ENCODE data around the gene COX7B2.

The COX7B2 gene, protein sequence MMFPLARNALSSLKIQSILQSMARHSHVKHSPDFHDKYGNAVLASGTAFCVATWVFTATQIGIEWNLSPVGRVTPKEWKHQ

DNA sequence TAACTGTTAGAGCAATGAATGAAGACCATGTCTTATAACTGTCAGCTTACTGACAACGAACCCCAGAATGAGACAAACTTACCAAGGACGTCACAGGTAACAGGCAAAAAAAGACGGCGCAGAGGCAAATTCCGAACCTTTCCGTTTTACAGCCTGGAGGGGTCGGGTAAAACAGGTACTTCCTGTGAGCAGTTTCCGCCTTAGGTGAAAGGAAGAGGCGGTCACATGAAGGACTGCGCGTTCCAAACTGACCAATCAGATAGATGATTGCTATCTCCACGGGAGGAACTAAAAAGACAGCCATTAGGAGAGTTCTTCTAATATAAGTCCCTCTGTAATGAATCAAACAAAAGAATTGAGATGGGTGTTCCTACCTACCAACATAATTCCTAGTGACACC, at the start of gene COX7B2:
COX7B2 (minus strand) TSS at position 168 of the 400 bp plus-strand sequence. CDS start 174,053 bp downstream, outside the sequence.
- Mint-ChIP-seq H3K36me3 (no peaks in the 10 kb centered on the region), H3K4me3 (no peak within 1 kb of the TSS), H3K4me1 (no peaks in the 10 kb centered on the region), H3K9me3 (peaks cover 2% of the 10 kb centered on the region), H3K27ac (no peak within 1 kb of the TSS)
- ATAC-seq = no peak
- no peak for DNase-seq (ENCODE audit: low spot score in 2 of 2)

DNA sequence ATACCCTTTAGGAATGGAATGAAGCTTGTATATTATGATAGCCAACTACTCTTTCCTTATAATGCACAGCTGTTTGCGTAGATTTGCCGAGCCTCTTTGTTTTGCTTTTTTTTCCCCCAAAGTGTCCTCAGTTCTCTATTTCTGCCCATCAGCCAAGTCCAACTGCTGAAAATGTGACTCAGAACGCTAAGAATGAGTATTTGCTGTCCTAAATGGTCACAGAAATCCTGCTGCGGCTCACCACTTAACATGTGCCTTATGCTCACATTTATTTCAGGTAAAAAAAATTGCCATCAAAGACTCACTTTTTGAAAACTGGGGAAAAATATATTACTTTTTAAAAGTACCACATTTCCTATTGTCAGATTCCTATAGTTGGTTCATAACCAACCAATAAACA, 47.4 kb upstream of the COX7B2 start:
- Mint-ChIP-seq H3K4me3 (no peak overlapping the region), H3K9me3 (peaks cover under 1% of the 10 kb centered on the region), H3K4me1 (no peaks in the 10 kb centered on the region), H3K36me3 (no peaks in the 10 kb centered on the region), H3K27ac (no peak overlapping the region)
- DNase-seq (ENCODE audit: low spot score in 2 of 2) (no peak), ATAC-seq (no peak)

DNA sequence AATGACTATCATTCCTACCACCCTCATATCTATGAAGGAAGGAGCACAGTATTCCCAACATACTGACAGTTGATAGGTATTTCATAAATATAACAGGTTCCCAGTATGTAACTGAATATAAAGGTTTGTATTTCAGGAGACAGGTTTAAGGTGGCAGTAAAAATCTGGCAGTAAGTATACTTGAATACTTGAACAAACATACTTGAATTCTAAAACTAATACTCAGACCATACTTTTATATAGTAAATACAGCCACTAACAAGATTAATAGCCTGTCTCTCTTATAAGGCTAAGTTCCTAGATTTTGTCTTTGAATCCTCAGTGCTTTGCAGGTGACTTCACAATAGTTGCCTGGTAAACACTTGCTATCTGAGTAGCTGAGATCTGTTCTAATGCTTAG, 46.6 kb upstream of the COX7B2 start:
- Mint-ChIP-seq H3K36me3 (no peaks in the 10 kb centered on the region), H3K9me3 (no peaks in the 10 kb centered on the region), H3K4me3 (no peak overlapping the region), H3K27ac (no peak overlapping the region), H3K4me1 (no peaks in the 10 kb centered on the region)
- no peak for DNase-seq (ENCODE audit: low spot score in 2 of 2)
- no peak for ATAC-seq

DNA sequence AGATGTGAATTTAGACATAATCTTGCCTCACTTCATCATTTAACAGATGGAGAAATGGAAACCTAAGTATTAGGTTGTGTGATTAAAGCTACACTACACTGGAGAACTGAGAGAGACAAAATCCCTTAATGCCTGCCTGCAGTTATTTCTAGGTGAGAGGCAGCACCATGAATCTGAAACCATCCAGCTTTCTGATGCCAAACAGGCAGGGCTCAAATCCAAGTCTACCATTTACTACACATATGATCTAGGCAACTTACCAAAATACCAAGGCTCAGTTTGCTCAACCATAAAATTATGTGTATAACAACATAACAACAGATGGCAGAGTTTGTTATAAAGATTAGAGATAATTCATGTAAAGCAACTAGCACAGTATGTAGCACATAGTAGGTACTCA, 45.6 kb upstream of the COX7B2 start:
- H3K4me3 Mint-ChIP-seq = no peak overlapping the region
- no peaks in the 10 kb centered on the region for H3K9me3 Mint-ChIP-seq
- H3K27ac Mint-ChIP-seq = no peak overlapping the region
- no peaks in the 10 kb centered on the region for H3K36me3 Mint-ChIP-seq
- DNase-seq (ENCODE audit: low spot score in 2 of 2) (no peak), ATAC-seq (no peak)
- H3K4me1 Mint-ChIP-seq = no peaks in the 10 kb centered on the region

DNA sequence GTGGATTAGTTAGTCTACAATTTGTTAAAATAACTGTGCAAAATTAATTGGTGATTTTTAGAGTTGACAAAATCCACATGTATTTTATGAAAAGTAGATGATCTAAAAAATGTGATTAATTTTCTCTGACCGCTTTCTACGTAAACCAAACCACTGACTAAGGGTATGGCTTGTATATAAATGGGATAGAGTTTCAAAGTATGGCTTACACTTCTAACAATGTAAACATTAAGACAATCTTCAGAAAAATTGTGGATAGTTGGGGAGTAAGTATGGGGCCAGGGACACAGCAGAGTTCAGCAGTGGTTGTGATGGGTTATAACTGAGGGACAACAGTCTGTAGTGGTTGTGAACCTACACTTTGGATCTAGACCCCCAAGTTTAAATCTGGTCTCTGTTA, 44.5 kb upstream of the COX7B2 start:
- no peak for ATAC-seq
- no peaks in the 10 kb centered on the region for H3K36me3 Mint-ChIP-seq

DNA sequence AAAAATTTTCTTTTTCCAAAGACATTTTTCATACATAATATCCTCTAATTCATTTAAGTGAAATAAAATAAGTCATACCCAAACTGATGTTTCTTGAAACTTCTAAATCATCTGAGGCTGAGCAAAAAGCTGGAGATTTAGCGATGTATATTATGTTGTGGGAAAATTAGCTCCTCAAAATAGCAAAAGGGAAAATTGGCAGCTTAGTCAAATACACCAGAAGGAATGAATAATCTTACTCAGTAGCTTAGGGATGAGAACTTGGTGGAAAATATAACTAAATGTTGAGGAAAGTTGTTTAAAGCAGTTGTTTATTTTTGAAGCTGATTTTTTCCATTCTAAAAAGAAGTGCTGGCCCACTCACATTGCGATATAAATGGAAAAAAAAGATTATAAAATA, 43.4 kb upstream of the COX7B2 start:
- Mint-ChIP-seq H3K36me3 (no peaks in the 10 kb centered on the region), H3K27ac (no peak overlapping the region), H3K4me3 (no peak overlapping the region), H3K9me3 (no peaks in the 10 kb centered on the region), H3K4me1 (no peaks in the 10 kb centered on the region)
- ATAC-seq (no peak), DNase-seq (ENCODE audit: low spot score in 2 of 2) (no peak)

More for the DNA sequence above, 44.5 kb upstream of the COX7B2 start:
- Mint-ChIP-seq H3K9me3 (no peaks in the 10 kb centered on the region), H3K27ac (no peak overlapping the region), H3K4me1 (no peaks in the 10 kb centered on the region), H3K4me3 (no peak overlapping the region)
- no peak for DNase-seq (ENCODE audit: low spot score in 2 of 2)

DNA sequence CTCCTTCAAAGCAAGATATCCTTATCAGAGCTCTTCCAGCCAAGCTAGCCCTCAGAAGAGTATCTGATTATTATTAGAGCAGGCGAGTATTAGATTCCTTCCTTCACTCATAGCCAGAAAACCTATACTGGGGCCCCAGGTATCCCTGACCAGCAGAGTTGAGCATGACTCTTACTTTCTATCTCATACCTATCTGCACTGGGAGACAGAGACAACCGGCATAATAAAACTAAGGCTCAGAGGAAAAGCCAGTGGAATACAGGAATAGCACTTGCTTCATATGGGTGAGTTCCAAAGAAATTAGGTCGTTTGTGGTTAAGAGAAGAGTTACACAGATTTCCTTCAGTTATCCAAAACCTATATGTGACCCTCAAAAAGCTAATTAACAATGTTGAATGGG, 41.8 kb upstream of the COX7B2 start:
- no peaks in the 10 kb centered on the region for H3K4me1 Mint-ChIP-seq

DNA sequence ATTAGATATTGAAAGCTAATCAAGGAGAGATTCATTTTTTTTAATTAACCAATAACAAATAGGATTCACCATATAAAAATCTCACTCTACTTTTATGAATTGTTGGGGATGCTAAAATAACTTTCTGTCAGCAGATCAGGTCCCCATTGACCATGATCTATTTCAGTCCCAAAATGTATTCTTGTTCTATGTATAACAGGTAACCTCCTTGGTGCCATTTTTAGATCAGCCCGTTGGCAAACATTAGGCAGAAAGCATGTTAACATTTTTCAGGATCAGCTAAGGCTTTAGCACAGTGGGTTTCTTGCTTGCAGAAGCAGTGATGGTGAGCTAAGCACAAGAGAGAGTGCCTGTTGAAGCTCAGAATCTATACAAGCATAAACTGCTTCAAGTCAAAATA, 40.8 kb upstream of the COX7B2 start:
- DNase-seq (ENCODE audit: low spot score in 2 of 2) = no peak
- ATAC-seq = no peak
- H3K9me3 Mint-ChIP-seq = no peaks in the 10 kb centered on the region
- H3K4me1 Mint-ChIP-seq = no peaks in the 10 kb centered on the region
- no peak overlapping the region for H3K4me3 Mint-ChIP-seq
- H3K27ac Mint-ChIP-seq = no peak overlapping the region
- H3K36me3 Mint-ChIP-seq = no peaks in the 10 kb centered on the region

More for the DNA sequence above, 41.8 kb upstream of the COX7B2 start:
- DNase-seq (ENCODE audit: low spot score in 2 of 2) (no peak), ATAC-seq (no peak)
- no peak overlapping the region for H3K27ac Mint-ChIP-seq
- no peaks in the 10 kb centered on the region for H3K9me3 Mint-ChIP-seq
- H3K4me3 Mint-ChIP-seq = no peak overlapping the region
- no peaks in the 10 kb centered on the region for H3K36me3 Mint-ChIP-seq

DNA sequence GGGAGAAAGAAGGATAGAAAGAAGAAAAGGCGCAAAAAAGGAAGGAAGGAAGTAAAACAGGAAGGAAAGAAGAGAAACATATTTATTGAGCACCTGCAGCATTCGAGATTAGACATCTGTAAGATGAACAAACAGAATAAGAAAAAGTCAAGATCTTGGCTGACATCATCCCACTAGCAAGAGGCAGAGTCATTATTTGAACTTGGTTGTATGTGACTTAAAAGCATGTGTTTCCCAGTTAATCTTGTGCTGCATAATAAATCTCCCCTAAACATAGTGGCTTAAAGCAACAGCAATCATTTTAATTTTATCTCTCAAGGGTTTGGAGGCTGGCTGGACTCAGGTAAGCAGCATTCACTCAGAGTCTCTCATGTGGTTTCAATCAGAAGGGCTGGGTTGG, 38.5 kb upstream of the COX7B2 start:
- H3K36me3 Mint-ChIP-seq = no peaks in the 10 kb centered on the region
- ATAC-seq (no peak), DNase-seq (ENCODE audit: low spot score in 2 of 2) (no peak)
- no peaks in the 10 kb centered on the region for H3K4me1 Mint-ChIP-seq
- no peak overlapping the region for H3K4me3 Mint-ChIP-seq
- H3K9me3 Mint-ChIP-seq = no peaks in the 10 kb centered on the region
- H3K27ac Mint-ChIP-seq = no peak overlapping the region

DNA sequence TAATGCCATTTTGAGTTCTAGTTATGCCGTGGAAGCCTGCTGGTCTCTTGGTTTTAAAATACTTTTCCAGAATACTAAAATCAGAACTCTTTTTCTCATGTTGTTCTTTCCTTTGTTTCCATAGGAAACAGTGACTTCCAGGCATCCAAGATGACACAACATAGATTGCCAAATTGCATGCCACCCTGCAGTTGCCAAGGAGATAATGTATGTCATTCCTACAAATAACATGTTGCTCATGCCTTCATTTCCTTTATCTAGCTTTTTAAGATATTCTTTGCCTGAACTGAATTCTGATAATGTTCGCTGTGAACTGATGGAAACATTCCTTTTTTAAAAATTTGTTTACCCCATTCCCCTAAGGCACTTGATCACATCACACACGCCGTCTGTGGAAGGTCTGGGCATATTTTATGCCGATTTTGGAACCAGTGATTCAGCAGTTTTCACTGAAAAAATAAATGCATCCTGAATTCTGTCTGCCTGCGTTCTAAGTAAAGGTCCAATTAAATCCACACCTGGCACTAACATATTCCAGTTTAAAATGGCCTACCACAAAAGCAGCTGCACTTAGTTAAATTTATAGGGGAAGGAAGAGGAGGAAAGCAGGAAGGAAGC, 38.0 kb upstream of the COX7B2 start:
- ATAC-seq (no peak), DNase-seq (ENCODE audit: low spot score in 2 of 2) (no peak)
- H3K27ac Mint-ChIP-seq = no peak overlapping the region
- H3K4me3 Mint-ChIP-seq = no peak overlapping the region
- H3K4me1 Mint-ChIP-seq = no peaks in the 10 kb centered on the region
- H3K36me3 Mint-ChIP-seq = no peaks in the 10 kb centered on the region
- no peaks in the 10 kb centered on the region for H3K9me3 Mint-ChIP-seq

DNA sequence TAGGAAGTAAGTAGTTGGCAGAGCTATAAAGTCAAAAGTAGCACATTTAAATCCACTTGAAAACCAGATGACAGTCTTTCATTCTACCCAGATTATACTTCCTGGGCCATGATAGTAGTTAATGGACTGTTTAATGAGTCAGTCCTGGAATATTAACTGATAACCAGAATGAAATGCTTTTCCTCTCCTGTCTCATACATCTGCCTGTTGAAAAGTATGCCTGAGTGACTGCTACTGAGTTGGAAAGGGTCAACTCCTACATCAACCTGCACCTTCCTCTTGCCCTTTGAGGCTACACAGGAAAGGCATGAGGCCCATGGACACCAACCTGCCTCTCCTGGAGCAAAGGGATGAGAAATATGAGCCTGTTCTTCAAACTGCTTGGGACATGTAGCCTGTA, 36.0 kb upstream of the COX7B2 start:
- Mint-ChIP-seq H3K4me3 (no peak overlapping the region), H3K27ac (no peak overlapping the region), H3K4me1 (no peaks in the 10 kb centered on the region), H3K9me3 (no peaks in the 10 kb centered on the region), H3K36me3 (no peaks in the 10 kb centered on the region)
- no peak for DNase-seq (ENCODE audit: low spot score in 2 of 2)
- no peak for ATAC-seq

DNA sequence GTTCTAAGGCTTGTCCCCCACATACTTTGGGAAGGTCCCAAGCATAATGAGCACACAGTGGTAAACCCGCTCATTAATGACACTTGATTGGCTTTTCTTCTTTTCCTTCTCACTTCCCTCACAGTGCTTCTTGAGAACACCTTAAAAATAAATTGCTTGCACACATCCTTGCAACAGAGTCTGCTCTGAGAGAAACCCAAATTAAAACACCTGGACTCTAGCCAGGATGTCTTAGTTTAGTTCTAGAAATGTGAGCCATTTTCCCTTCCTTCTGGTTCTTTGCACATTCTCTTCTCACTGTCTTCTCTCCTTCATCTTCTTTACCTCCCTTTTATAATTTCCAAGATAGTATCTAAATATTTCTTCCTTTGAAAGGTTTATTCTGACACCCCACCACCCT, 35.3 kb upstream of the COX7B2 start:
- H3K9me3 Mint-ChIP-seq = no peaks in the 10 kb centered on the region
- H3K27ac Mint-ChIP-seq = no peak overlapping the region
- H3K4me3 Mint-ChIP-seq = no peak overlapping the region
- no peak for ATAC-seq
- no peaks in the 10 kb centered on the region for H3K4me1 Mint-ChIP-seq
- no peak for DNase-seq (ENCODE audit: low spot score in 2 of 2)
- H3K36me3 Mint-ChIP-seq = no peaks in the 10 kb centered on the region

DNA sequence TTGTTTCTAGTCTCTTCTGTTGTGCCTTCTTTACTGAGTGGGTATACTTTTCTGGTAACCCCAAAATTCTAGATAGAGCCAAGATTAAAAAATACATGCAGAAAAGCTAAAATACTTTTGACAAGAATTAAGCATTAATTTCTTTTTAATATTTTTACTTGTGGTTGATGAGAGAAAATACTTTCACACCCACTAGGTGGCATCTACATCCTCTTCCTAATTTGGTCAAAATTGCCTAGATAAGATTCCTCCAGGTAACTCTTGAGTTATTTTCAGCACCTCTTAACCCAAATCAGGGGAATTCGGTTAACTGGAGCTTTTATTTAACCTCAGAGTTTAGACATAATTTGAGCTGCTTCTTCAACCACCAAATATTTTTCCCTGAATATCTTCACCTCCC, 28.4 kb upstream of the COX7B2 start:
- Mint-ChIP-seq H3K4me1 (no peaks in the 10 kb centered on the region), H3K27ac (no peak overlapping the region), H3K36me3 (no peaks in the 10 kb centered on the region), H3K4me3 (no peak overlapping the region), H3K9me3 (no peaks in the 10 kb centered on the region)
- ATAC-seq = no peak
- no peak for DNase-seq (ENCODE audit: low spot score in 2 of 2)

DNA sequence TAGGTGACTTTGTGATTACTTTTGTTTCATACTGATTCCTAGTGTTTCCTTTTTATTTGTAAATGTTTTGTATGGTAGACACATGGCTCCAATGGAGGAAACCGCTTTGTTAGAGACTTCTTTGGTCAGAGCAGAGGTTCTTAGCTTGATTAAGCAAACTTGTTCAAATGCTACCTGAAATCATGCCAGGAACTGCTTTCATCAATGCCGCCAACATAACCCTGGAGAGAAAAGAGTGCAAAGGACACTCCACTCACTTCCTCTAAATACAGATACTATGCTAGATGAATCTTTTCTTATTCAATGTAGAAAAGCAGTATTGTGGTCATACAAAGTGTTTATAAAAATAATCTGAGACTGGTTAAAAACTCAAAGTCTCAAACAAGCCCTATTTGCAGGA, 25.7 kb upstream of the COX7B2 start:
- Mint-ChIP-seq H3K27ac (no peak overlapping the region), H3K4me1 (no peaks in the 10 kb centered on the region), H3K9me3 (no peaks in the 10 kb centered on the region), H3K36me3 (no peaks in the 10 kb centered on the region), H3K4me3 (no peak overlapping the region)
- DNase-seq (ENCODE audit: low spot score in 2 of 2) (no peak), ATAC-seq (no peak)

DNA sequence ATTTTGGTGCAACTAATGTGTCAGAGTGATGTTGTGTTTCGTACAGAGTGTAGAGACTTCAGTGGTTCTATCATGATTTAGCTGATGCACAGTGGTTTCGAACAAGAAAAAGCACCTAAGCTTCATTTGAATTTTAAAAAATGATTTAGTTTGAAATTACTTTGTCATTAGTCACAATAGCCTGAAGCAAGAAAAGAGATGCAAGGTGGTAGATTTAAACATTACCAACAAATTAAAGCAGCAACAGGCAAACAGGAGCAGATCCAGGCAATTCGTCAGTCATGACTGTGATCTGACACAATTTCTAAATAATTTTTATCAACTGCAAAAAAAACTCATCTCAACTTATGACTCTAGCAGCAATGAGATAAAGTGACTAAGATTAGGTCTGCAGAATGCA, 24.6 kb upstream of the COX7B2 start:
- Mint-ChIP-seq H3K36me3 (no peaks in the 10 kb centered on the region), H3K9me3 (no peaks in the 10 kb centered on the region), H3K4me1 (no peaks in the 10 kb centered on the region), H3K27ac (no peak overlapping the region), H3K4me3 (no peak overlapping the region)
- DNase-seq (ENCODE audit: low spot score in 2 of 2) (no peak), ATAC-seq (no peak)

DNA sequence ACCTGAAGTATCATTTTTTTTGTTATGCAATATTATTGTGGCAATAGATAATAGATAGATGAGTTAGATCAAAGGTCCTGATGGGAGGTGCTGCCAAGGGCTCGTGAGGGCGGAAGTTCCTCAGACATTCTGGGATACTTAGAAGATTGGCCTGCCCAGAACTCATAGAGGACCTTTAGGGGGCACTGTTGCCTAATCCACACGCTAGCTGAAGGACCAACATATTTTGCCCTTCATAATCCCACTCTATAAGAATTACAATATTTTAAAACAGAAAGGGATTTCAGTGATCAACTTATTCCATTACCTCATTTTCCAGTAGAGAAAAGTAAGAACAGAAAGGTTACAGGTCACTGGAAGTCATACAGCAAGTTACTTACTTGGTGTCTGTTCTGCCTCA, 22.9 kb upstream of the COX7B2 start:
- ATAC-seq (peak; percentile 55), DNase-seq (ENCODE audit: low spot score in 2 of 2) (no peak)
- Mint-ChIP-seq H3K9me3 (no peaks in the 10 kb centered on the region), H3K4me3 (no peak overlapping the region), H3K36me3 (no peaks in the 10 kb centered on the region), H3K4me1 (no peaks in the 10 kb centered on the region), H3K27ac (no peak overlapping the region)

DNA sequence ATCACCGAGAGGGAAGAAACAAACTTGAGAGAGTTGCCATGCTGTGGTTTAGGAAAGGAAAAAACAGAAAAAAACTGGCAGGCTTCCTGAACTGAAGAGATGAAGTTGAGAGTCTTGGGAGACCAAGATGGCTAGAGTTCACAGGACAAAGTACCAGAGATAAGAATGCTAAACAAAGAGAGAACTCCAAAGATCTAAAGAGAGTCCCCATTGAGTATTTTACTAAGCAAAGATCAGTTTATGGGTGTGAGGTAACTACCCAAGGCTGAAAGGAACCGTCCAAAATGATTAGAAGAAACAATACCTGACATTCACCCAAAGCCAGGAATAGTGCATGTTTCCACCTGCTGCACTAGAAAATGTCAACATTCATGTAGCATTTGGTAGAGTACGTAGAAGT, 21.8 kb upstream of the COX7B2 start:
- no peaks in the 10 kb centered on the region for H3K36me3 Mint-ChIP-seq
- no peak overlapping the region for H3K27ac Mint-ChIP-seq
- H3K4me3 Mint-ChIP-seq = no peak overlapping the region
- no peaks in the 10 kb centered on the region for H3K9me3 Mint-ChIP-seq
- H3K4me1 Mint-ChIP-seq = no peaks in the 10 kb centered on the region
- no peak for ATAC-seq
- no peak for DNase-seq (ENCODE audit: low spot score in 2 of 2)

Data from stimulated activated effector memory CD8-positive, alpha-beta T cell treated with anti-CD3 and anti-CD28 coated beads, Interleukin-12 subunit alpha, Interleukin-12 subunit beta, amount 100 ng/mL, for 72 hours (primary cell).